D721Med (cell line): ENCODE measurements around the gene CFAP58.

Experiments
- DNase-seq: peaks from one replicate; pipeline ENCODE4 v3.0.0; 2011; ENCODE audit warnings: low spot score; ENCODE audit not compliant: insufficient read length
- FAIRE-seq: peaks from 2 replicates; lab custom pipeline; 2011; peaks lifted over from hg19 to GRCh38; lab: Jason Lieb, UNC
- CTCF ChIP-seq: IDR thresholded peaks from 2 replicates; pipeline ENCODE4 v1.5.1; 2012; ENCODE audit warnings: mild to moderate bottlenecking, control low read depth; ENCODE audit not compliant: insufficient read depth; ENCODE audit errors: missing control alignments

Gene CFAP58

GRCh38 chr10:104393387-104393786 lies 39.8 kb downstream of the CFAP58 start:
- no peak for DNase-seq
- no peak for TF ChIP-seq CTCF
- FAIRE-seq: no peak

- FAIRE-seq: no peak
- TF ChIP-seq CTCF: no peak
- DNase-seq: no peak
Observed at GRCh38 chr10:104396581-104396980, 42.9 kb downstream of the CFAP58 start.

DNA sequence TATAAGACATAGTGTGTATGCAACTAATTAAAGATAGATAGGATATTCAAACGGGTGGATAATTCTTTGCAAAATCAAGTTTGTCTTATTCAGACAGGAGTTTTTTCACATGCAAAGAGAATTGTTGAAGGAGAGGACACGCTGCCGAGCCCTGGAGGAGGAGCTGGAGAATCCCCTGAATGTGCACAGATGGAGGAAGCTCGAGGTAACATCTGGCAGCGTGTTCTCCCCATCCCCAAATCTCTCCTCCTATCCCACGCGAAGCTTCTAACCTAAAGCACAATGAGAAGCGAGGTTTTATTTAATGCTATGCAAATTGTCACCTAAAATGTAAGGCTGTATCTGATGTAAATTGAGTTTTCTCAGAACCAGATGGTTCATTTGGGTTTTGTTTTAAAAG lies 50.0 kb downstream of the CFAP58 start:
- no peak for TF ChIP-seq CTCF
- FAIRE-seq (no peak), DNase-seq (no peak)

- FAIRE-seq: no peak
- DNase-seq: no peak
- TF ChIP-seq CTCF: peak; percentile 98
Observed at GRCh38 chr10:104406715-104407650, 53.4 kb downstream of the CFAP58 start.

DNA sequence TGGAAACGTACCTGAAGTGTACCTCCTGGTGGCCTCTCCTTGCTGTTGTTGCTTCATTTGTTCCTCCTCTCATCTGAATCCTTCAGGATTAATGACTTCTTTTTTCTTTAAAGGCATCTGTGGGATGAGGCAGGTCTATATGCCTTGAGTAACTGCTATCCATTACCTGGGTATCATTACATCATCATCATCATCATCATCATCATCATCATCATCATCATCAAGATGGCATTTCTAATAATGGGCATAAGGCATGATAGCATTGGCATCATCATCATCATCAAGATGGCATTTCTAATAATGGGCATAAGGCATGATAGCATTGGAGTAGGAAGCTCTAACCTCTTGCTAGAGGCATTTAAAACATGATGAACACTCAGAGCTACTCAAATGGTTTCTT lies 59.9 kb downstream of the CFAP58 start:
- DNase-seq: no peak
- no peak for TF ChIP-seq CTCF
- no peak for FAIRE-seq

- DNase-seq (no peak), FAIRE-seq (no peak)
- TF ChIP-seq CTCF: no peak
Observed at GRCh38 chr10:104415526-104416165, 62.0 kb downstream of the CFAP58 start.
